HuH-7.5 (cell line): Measurements from ENCODE around the gene VAV2.

Experiments used
- DNase-seq: peaks from one replicate; pipeline ENCODE4 v3.0.0; 2011; ENCODE audit warnings: low spot score

The VAV2 gene

DNA sequence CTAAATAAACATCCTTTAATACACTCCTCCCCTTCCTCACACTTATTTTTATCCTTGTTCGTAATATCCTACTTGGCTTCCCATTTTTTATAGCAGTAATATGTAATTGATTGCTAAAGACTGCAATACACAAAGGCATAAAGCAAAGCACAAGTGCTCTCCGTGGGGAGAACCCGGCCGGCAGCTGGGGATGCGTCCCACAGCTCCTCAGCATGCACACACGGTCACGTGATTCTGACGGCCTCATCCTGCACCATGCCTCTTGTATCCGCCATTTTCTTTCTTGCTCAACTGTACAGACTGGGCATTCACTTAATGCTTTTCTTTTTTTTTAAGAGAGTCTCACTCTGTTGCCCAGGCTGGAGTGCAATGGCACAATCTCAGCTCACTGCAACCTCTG is 36.0 kb upstream of the VAV2 start:
- DNase-seq, result no peak

DNA sequence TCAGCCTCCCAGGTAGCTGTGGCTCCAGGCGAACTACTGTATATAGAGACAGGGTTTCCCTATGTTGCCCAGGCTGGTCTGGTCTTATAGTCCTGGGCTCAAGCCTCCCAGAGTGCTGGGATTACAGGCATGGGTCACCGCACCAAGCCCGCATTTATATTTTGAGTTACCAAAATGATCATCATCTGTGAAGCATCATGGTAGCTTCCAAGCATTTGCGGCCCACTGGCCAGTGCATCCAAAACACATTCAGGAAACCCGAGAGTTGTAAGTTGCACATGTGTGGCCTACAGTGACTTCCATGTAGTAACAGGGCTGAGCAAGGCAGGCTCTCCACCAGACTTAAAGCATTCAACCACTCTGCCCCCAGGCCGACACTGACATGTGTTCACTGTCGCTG is 35.4 kb upstream of the VAV2 start:
- DNase-seq, result no peak

DNA sequence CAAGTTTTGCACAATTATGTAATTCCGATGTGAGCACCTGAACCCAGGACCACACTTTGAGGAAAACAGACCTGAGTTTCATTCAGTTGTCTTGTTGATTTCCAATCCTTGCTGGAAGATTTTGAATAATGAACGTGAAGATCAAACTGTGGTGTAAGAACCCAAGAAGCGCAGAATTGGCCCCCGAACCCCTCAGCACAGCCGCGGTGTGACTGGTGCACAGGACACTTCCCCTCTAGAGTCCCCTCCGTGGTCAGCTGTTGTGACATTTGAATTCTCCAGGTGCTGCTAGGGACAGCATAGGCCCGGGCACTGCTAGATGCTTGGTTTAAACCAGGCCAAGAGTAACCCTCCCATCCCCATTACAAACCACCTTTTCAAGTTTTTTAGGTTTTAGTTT is 34.9 kb upstream of the VAV2 start:
- no peak for DNase-seq

DNA sequence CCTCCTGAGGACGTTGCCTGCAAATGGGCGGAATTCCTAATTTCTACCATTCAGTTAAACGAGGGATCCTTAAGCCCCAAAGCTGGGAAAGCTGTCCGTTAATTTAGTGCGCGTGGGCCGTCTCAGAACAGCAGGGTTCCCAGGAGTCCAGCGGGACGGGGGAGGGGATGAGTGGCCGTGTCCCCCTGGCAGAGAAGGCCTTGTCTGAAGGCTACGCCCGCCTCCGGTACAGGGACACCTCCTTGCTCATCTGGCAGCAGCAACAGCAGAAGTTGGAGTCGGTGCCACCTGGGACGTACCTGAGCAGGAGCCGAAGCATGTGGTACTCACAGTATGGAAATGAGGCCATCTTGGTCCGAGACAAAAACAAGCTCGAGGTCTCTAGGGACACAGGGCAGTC is 34.5 kb upstream of the VAV2 start:
- DNase-seq, result no peak

DNA sequence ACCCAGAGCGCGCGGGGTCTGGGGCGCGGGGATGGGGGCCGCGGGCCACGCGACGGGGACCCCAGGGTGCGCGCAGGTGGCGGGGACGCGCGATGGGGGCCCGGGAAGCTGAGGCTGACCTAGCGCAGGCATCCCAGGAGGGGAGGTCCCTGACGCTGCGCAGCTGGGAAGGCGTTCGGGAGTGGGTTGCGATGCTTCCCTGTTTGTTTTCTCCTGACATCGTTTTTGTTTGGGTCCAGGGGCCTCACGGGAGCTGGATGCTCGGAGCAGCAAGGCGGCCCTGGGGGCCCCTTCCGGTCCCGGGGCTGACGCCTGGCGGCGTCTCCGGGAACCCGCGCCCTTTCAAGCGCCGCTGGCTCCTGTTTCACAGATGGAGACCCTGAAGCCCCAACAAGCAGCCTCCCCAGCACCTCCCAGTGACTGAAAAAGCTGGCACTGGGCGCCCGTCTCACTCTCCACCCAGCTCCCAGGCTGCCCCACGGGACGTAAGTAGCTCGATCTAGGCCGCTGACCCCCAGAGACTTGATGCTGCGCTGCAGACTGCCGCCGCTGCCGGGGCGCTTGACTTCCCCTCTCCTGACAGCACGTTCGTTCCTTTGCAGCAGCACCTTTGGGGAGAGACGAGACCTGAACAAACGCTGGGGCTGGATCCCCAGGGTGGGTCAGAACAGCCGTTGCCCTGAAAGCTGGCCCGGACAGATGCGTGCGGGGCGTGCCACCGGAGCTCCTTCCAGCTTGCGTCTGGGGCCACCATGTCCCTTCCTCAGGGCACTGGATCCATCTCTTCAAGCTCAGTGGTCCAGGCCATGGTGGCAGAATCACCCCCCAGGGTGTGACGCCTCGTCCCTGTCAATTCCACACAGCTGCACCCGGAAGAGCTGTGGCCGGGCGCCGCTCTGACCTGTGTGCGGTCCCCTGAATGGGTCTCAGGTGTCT is 33.8 kb upstream of the VAV2 start:
- peak; percentile 60 for DNase-seq

DNA sequence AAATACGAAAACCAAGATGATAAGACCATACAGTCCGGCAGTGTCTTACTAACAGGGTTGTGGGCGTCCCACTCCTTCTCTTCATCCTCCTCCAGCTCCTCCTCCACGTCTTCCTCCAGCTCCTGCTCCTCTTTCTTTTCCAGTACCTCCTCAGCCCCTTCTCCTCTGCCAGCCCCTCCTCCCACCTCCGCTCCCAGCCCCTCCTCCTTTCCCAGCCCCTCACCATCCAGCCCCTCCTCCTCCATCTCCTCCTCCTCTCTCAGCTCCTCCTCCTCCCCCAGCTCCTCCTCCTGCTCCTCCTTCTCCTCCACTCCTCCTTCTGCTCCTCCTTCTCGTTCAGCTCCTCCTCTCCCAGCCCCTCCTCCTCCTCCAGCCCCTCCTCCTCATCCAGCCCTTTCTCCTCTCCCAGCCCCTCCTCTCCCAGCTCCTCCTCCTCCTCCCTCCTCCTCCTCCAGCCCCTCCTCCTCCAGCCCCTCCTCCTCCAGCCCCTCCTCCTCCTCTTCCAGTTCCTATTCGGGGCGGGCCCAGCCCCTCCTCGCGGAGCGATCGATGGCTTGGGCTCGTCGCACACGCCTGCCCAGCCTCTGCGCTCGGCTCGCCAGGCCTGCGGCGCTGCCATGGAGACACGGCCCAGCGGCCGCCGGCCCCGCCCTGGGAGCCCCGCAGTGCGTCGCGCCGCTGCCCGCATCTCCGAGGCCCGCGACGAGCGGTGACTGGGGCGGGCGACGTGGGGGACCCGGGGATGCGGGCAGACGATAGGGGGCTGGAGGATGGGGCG is 32.9 kb upstream of the VAV2 start, which contains the start of gene BRD3OS:
Gene BRD3OS (plus strand): TSS at position 654 of the 778 bp plus-strand sequence. CDS start 1,267 bp downstream, outside the sequence.
- peak; percentile 92 for DNase-seq

DNA sequence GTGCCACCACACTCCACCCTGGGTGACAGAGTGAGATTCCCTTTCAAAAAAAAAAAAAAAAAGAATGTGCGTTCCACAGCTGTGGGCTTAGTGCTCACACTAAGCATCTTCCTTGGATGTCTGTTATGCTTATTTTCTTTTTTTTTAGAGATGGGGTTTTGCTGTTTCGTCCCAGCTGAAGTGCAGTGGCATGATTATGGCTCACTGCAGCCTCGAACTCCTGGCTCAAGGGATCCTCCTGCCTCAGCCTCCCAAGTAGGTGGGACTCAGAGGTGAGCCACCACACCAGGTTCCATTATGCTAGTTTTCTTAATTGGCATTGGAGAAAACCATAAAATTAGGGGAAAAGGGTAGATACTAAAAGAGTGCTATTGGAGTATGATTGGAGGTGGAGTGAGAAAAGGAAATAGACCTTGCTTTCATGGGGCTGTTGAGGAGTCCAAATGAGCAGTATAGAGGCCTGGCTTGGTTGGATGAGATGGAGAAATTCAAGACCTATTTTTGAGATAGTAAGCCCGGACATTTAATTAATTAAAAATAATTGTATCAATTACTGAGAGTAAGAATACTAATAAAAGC is 32.2 kb upstream of the VAV2 start:
- no peak for DNase-seq

DNA sequence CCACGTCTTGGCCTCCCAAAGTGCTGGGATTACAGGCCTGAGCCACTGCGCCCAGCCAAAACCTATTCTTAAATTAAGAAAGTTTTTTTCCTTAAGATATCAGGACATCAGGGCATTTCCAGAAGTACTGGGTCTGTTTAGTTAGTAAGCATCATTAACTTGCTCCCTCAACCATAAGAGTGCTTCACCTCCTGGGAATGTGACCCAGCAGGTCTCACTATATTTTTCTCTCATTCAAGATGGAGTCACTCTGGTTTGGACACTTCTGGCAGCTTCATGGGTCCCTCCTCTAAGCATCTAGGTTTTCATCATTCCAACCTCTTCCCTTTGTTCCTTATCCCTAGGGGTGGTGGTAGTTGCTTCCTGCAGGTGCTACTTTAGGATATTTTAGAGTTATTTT is 22.8 kb upstream of the VAV2 start:
- DNase-seq, result no peak

DNA sequence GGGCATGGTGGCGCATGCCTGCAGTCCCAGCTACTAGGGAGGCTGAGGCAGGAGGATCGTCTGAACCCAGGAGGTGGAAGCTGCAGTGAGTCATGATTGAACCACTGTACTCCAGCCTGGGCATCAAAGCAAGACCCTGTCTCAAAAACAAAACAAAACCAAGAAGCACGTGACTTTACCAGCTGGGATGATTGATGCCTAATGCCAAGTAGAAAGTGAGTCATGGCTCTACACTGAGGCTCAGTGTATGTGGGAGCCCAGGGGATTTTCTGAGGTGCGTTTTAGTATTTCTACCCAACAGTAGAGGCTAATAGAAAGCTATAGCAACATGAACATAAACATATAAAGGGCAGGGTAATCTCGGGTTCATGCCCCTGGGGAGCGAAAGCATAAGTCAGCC is 19.3 kb upstream of the VAV2 start:
- no peak for DNase-seq

DNA sequence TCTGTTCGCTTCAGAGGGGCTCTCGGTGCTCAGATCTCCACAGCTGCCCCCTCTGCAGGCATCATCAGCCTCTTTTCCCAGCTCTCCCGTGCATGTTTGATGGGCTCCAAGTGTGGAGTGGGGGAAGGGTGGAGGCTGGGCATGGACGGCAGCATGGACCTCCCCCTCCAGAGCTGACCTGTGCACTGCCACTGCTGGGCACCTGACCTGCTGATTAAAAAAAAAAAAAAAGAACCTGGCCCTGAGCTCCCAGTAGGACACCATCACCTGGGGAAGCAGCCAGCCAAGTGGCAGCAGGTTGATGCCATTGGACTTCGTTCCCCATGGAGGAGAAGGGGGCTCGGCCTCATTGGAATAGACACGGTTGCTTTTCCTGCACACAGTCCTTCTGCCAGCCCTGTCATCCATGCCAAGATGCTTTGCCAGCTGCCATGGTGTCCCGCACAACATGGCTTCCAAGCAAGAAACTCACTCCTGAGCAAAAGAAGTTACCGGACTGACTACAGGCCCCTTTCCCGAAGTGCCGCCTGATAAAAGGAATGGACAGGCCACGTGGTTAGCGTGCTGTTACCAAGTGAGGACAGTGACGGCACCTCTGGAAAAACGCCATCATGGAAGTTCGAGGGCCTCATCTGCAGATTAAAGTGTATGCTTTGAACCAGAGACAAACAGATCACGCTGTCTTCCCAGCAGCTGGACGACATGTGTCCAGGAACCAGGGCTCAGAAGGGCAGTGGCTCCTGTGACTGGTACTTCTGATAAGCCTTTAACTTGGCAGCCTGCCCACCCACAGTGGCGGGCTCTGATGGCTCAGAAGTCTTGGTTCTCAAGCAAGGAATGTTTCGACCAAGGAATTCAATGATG is 18.4 kb upstream of the VAV2 start:
- DNase-seq, result no peak

DNA sequence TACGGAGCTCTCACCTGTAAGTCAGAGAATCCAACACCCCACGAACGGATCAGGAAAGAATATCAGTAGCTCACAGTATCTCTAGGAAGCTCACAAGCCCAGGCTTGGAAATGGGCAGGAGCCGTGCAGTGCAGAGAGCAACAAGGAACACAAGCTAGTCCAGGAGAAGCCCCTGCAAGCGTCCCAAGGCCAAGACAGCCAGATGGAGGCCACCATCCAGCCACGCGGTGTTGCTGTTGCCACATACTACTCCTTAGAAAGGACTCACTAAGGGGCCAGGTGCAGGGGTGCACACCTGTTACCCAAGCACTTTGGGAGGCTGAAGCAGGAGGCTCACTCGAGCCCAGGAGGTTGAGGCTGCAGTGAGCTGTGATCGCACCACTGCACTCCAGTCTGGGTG is 15.4 kb upstream of the VAV2 start:
- no peak for DNase-seq

DNA sequence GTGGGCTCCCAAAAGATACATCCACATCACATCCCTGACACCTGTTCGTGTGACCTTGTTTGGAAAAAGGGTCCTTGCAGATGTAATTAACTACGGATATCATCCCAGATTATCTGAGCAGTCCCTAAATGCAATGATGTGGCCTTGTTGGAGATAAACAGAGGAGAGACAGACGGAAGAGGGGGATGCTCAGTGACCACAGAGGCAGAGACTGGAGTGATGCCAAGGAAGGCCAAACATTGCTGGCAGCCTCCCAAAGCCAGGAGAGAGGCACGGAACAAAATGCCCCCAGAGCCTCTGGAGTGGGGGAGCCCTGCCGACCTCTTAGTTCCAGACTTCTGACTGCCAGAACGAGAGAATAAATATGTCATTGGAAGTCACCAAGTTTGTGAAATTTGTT is 15.0 kb upstream of the VAV2 start:
- DNase-seq, result no peak

DNA sequence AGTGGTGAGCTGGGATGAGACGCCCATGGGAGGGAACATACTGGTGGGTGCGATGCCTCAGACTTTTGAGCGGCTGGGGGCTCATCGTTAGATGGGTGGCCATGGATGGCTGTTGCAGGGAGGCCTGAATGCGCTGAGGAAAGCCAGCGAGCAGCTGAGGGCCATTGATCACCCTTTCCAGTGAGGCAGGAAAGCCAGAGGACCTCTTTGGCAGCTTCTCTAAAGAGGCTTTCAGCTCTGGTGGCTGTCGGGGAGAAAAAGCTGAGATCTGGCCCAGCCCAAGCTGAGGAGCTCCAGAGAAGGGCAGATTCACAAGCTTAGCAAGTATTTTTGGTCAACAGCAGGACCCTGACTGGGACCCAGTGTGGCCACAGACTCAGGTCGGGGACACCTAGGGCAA is 13.3 kb upstream of the VAV2 start:
- DNase-seq, result no peak

DNA sequence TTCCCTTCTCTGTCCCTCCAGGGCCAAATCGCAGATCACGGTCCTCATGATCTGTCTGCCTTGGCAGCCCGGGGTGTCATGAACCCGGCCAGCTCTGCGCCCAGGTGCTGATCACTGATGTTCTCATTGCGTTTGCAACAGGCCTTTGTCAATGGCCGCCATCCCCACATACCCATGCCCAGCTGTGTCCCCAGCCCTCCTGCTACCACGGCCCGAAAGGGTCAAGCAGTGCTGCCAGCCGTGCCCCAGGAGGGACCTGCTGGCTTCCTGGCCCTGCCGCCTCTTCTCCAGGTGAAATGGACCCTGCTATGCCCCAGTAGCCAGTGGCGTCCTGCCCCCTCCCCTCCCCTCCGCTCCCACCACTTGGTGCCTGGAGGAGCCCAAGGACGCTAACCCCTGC is 12.8 kb upstream of the VAV2 start:
- DNase-seq, result no peak

DNA sequence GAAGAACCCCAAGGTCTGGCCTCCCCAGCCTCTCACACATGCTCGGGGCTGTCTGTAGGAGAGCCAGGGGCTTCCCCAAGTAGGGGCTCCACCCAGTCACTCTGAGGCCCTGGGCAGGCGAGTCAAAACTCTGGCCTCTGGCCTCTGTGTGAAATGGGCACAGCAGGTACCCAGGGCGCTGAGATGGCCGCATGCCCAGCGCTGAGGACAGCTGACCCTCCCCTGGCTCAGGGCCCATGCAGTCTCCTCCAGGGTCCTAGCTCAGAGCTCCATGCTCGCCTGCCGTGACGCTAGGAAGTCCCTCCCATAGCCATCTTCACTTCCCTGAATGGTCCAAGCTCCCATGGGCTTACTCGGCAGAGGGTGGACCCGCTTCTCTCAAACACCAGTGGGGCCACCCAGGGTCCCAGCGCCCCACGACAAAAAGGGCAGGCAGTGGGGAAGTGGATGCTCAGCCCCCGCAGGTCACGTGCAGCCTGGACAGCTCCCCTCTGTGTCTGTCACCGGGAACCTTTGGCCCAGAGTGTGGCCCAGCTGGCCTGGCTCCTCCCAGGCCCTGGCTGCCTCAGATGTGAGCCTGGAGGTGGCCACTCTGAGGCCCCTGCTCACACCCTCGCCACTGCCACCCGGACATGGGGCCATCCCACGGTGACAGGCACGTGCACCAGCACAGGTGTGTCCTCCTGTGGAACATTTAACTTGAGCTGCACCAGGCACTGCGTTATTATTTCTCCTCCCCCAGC is 12.2 kb upstream of the VAV2 start:
- no peak for DNase-seq

DNA sequence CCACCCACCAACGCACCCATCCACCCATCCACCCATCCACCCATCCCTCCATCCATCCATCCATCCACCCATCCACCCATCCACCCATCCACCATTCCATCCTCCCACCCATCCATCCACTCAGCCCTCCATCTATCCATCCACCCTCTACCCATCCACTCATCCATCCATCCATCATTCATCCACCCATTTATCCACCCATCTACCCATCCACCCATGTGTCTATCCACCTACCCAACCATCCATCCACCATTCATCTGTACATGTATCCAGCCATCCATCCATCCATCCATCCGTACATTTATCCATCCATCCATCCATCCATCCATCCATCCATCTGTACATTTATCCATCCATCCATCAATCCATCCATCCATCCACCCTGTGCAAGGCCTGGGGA is 11.1 kb upstream of the VAV2 start:
- no peak for DNase-seq

DNA sequence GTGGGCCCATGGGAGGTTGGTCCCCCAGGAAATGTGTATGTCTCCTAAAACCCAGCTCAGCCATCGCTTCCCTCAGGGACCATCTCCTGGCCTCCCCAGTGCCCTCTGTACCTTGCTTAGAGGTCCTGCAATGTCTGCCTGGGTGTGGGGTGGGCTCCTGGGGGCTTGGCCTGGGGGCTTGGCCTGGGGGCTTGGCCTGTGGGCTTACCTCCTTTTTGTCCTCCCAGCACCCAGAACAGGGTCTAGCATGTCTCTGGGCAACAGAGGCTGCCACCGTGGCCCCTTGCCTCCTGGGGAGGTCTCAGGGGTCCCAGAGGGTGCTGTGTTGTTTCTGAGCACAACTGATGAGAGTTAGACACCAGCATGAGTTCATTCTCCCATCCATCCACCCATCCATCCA is 10.7 kb upstream of the VAV2 start:
- DNase-seq, result no peak

DNA sequence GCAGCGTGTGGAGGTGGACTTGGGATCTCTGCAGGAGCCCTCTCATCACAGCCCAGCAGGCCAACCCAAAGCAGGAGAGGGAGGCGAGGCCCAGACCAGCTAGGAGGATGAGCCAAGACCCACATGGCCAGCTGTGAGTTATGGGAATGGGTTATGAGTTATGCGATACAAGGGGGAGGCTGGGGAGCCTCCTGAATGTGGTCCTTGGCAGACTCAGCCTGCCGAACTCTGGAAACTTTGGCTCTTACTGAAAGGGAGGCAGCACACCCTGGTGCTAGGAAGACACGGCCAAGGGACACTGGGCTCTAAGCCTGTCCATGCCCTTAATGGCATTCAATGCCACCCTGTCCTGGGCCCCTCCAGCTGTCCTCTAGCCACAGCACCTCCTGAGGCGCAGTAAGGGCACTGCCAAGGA is 7.7 kb upstream of the VAV2 start:
- DNase-seq, result no peak

DNA sequence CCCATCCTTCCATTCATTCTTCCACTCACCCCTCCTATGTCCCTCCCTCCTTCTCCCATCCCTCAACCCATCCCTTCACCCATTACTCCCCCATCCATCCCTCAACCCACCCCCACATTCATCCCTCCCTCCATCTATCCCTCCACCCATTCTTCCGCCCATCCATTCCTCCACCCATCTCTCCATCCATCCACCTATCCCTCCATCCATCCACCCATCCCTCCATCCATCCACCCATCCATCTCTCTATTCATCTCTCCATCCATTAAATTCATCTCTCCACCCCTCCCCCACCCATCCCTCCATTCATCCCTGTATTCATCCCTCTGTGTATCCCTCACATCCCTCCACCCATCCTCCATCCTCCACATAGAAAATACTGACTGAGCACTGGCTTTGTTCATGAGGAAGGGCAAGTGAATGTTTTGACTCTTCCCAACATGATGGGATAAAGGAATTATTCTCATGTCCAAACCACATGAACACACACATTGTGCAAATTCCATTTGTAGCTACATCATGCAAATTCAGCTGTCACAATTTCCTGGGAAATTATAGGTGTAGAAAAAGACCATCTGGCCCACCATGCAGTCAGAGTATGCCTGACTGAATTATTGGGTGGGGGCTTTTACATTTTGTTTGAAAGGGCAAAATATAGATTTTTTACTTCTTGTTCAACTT is 6.9 kb upstream of the VAV2 start:
- DNase-seq, result no peak

DNA sequence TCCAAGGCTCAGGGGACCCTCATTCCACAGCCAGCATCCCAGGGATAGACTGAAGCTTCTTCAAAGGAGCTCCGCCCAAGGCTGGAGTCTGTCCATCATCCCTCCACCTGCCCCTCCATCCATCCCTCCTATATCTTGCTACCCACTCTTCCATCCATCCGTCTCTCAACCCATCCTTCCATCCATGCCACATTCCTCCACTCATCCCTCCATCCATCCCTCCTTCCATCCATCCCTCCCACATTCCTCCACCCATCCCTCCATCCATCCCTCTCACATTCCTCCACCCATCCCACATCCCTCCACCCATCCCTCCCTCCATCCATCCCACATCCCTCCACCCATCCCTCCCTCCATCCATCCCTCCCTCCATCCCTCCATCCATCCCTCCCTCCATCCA is 5.5 kb upstream of the VAV2 start:
- no peak for DNase-seq
